Astrocyte (in vitro differentiated cells and primary cell): ENCODE results near the gene SPRED1. TPM values are rescaled to one million over a fixed set of nuclear protein-coding genes. Genes with fewer than 3 reads are reported as not detected.

Source experiments
- DNase-seq: peaks from one replicate; pipeline ENCODE4 v3.0.0-alpha.2; 2010; ENCODE audit warnings: low read depth
- FAIRE-seq: peaks from 2 replicates; lab custom pipeline; 2011; peaks lifted over from hg19 to GRCh38; lab: Jason Lieb, UNC
- H2AFZ ChIP-seq: 2 replicates; pipeline ENCODE4 v1.6.0; 2012; ENCODE audit warnings: low read depth, low read length, inconsistent platforms
- H3K27ac ChIP-seq: 2 replicates; pipeline ENCODE4 v1.5.1; 2011; ENCODE audit warnings: low read depth, low read length, inconsistent platforms
- H3K27me3 ChIP-seq: 2 replicates; pipeline ENCODE4 v1.6.0; 2011; ENCODE audit warnings: low read length, inconsistent platforms; ENCODE audit not compliant: insufficient read depth
- H3K36me3 ChIP-seq: 2 replicates; pipeline ENCODE4 v1.5.1; 2011; ENCODE audit warnings: low read length, inconsistent platforms; ENCODE audit not compliant: insufficient read depth
- H3K4me1 ChIP-seq: 2 replicates; pipeline ENCODE4 v1.5.1; 2011; ENCODE audit warnings: low read length, inconsistent platforms; ENCODE audit not compliant: insufficient read depth
- H3K4me2 ChIP-seq: 2 replicates; pipeline ENCODE4 v1.6.0; 2012; ENCODE audit warnings: low read length, inconsistent platforms
- H3K4me3 ChIP-seq: 2 replicates; pipeline ENCODE4 v1.5.1; 2011; ENCODE audit warnings: low read depth, mild to moderate bottlenecking, low read length, inconsistent platforms; ENCODE audit not compliant: insufficient read depth
- H3K79me2 ChIP-seq: 2 replicates; pipeline ENCODE4 v1.6.0; 2012; ENCODE audit warnings: mild to moderate bottlenecking, low read length, inconsistent platforms; ENCODE audit not compliant: insufficient read depth
- H3K9ac ChIP-seq: 2 replicates; pipeline ENCODE4 v1.6.0; 2012; ENCODE audit warnings: mild to moderate bottlenecking, low read length, inconsistent platforms
- H3K9me3 ChIP-seq: 2 replicates; pipeline ENCODE4 v1.5.1; 2012; ENCODE audit warnings: low read depth, mild to moderate bottlenecking, low read length, inconsistent platforms; ENCODE audit not compliant: insufficient read depth
- H4K20me1 ChIP-seq: 2 replicates; pipeline ENCODE4 v1.6.0; 2012; ENCODE audit warnings: low read length, inconsistent platforms; ENCODE audit not compliant: insufficient read depth
- H3K27ac Mint-ChIP-seq: one replicate; pipeline ENCODE4 v1.8.0; 2021; ENCODE audit warnings: mild to moderate bottlenecking, mixed read lengths; ENCODE audit not compliant: unreplicated experiment
- H3K27me3 Mint-ChIP-seq: one replicate; pipeline ENCODE4 v1.8.0; 2021; ENCODE audit warnings: low read depth, mixed read lengths; ENCODE audit not compliant: unreplicated experiment
- H3K36me3 Mint-ChIP-seq: one replicate; pipeline ENCODE4 v1.8.0; 2021; ENCODE audit warnings: low read depth, mixed read lengths; ENCODE audit not compliant: unreplicated experiment
- H3K4me1 Mint-ChIP-seq: one replicate; pipeline ENCODE4 v1.8.0; 2021; ENCODE audit warnings: low read depth, mixed read lengths; ENCODE audit not compliant: unreplicated experiment
- H3K4me3 Mint-ChIP-seq: one replicate; pipeline ENCODE4 v1.8.0; 2021; ENCODE audit warnings: mild to moderate bottlenecking, moderate library complexity, mixed read lengths; ENCODE audit not compliant: unreplicated experiment
- H3K9me3 Mint-ChIP-seq: one replicate; pipeline ENCODE4 v1.8.0; 2021; ENCODE audit warnings: mild to moderate bottlenecking, mixed read lengths; ENCODE audit not compliant: unreplicated experiment
- EZH2 ChIP-seq: IDR thresholded peaks from 2 replicates; pipeline ENCODE4 v1.6.1; 2012; ENCODE audit warnings: mild to moderate bottlenecking, low read length, inconsistent platforms; ENCODE audit not compliant: insufficient read depth
- total RNA-seq: library from RNA; stranded (reverse); gene quantifications from 2 replicates; pipeline ENCODE4 v1.2.1, GENCODE V29; 2021
- TF ChIP-seq, protein P1 (sequence below): IDR thresholded peaks from 2 replicates; pipeline ENCODE4 v1.5.1; 2011; ENCODE audit warnings: low read depth, mild to moderate bottlenecking, inconsistent platforms, low read length, moderate library complexity; ENCODE audit not compliant: insufficient read depth

SPRED1 gene
- total RNA-seq, 1 donor from 2014 or later: 31.7 TPM

DNA sequence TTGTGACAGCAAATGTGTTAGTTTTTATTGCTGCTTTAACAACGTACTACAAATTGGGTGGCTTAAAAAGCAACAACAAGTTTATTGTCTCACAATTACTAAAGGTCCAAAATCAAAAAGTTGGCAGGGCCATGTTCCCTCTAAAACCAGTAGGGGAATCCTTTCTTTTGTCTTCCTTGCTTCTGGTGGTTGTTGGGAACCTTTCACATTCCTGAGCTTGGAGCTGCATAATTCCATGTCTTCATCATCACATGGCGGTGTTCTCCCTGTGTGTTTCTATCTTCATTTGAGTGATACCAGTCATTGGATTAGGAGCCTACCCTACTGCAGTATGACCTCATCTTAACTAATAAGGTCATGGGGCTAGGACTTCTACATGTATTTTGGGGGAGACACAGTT lies 7.4 kb downstream of the SPRED1 start:
- Histone ChIP-seq H3K4me1 (peaks cover 20% of the 10 kb centered on the region), H3K9me3 (no peaks in the 10 kb centered on the region), H2AFZ (no peak overlapping the region), H3K4me3 (no peak overlapping the region), H3K9ac (no peak overlapping the region), H3K79me2 (peaks cover 100% of the 10 kb centered on the region), H3K27me3 (no peaks in the 10 kb centered on the region), H4K20me1 (peaks cover 88% of the 10 kb centered on the region), H3K4me2 (peak overlapping the region; percentile 14), H3K36me3 (no peaks in the 10 kb centered on the region), H3K27ac (no peak overlapping the region)
- peaks cover 1% of the 10 kb centered on the region for H3K36me3 Mint-ChIP-seq
- peak; percentile 60 for FAIRE-seq
- peaks cover 23% of the 10 kb centered on the region for H3K4me1 Mint-ChIP-seq
- no peaks in the 10 kb centered on the region for H3K9me3 Mint-ChIP-seq
- peak; percentile 61 for DNase-seq
- H3K4me3 Mint-ChIP-seq: no peak overlapping the region
- no peaks in the 10 kb centered on the region for H3K27me3 Mint-ChIP-seq
- H3K27ac Mint-ChIP-seq: no peak overlapping the region
- TF ChIP-seq, protein P1, sequence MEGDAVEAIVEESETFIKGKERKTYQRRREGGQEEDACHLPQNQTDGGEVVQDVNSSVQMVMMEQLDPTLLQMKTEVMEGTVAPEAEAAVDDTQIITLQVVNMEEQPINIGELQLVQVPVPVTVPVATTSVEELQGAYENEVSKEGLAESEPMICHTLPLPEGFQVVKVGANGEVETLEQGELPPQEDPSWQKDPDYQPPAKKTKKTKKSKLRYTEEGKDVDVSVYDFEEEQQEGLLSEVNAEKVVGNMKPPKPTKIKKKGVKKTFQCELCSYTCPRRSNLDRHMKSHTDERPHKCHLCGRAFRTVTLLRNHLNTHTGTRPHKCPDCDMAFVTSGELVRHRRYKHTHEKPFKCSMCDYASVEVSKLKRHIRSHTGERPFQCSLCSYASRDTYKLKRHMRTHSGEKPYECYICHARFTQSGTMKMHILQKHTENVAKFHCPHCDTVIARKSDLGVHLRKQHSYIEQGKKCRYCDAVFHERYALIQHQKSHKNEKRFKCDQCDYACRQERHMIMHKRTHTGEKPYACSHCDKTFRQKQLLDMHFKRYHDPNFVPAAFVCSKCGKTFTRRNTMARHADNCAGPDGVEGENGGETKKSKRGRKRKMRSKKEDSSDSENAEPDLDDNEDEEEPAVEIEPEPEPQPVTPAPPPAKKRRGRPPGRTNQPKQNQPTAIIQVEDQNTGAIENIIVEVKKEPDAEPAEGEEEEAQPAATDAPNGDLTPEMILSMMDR: peak; percentile 27
- no peak for TF ChIP-seq EZH2

DNA sequence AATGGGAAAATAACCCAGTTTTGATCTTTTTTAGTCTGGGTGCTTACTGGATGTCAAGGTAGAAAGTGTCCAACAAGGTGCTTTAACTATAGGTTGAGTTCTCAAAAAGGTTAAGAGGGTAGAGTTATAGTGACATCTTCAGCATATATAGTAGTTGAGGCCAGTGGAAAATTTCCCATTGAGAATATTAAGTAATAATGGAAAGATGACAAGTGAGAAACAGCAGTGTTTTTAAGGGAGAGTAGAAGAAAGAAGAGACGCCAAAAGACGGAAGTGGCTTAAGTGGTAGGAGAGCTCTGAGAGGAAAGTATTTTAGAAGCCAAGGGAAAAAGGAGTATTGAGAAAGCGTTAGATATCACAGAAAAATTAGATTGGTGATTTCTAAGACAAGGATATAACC lies 10.6 kb downstream of the SPRED1 start:
- no peak overlapping the region for H3K4me3 ChIP-seq
- H3K9me3 ChIP-seq: no peaks in the 10 kb centered on the region
- H3K9ac ChIP-seq: no peak overlapping the region
- Mint-ChIP-seq H3K27ac (no peak overlapping the region), H3K4me3 (no peak overlapping the region), H3K27me3 (no peaks in the 10 kb centered on the region), H3K9me3 (no peaks in the 10 kb centered on the region), H3K36me3 (peaks cover 1% of the 10 kb centered on the region), H3K4me1 (peaks cover 23% of the 10 kb centered on the region)
- H4K20me1 ChIP-seq: peaks cover 89% of the 10 kb centered on the region
- H3K4me2 ChIP-seq: no peak overlapping the region
- H3K36me3 ChIP-seq: peaks cover under 1% of the 10 kb centered on the region
- TF ChIP-seq EZH2: no peak
- TF ChIP-seq, protein P1: no peak
- no peak overlapping the region for H3K27ac ChIP-seq
- FAIRE-seq (no peak), DNase-seq (no peak)
- H3K4me1 ChIP-seq: peaks cover 18% of the 10 kb centered on the region
- no peaks in the 10 kb centered on the region for H3K27me3 ChIP-seq
- H2AFZ ChIP-seq: no peak overlapping the region
- H3K79me2 ChIP-seq: peaks cover 100% of the 10 kb centered on the region

DNA sequence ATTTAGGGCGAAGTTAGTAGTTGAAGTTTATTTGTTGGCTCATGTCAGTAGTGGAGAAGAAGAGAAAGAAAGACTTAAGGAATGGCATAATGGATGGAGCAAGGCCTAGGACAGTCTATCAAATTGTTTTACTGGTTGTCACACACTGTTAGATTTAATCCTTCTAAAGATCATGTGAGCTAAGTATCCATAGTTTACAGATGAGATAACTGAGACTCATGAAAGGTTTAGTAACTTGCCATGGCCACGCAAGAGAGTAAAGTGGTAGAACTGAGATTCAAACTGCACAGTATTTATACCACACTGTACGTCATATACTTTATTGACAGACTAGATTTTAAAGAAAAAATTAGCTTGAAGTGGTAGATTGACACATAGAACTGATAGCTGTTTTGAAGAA lies 11.4 kb downstream of the SPRED1 start:
- peaks cover 18% of the 10 kb centered on the region for H3K4me1 ChIP-seq
- no peak overlapping the region for H3K9ac ChIP-seq
- H3K9me3 ChIP-seq: no peaks in the 10 kb centered on the region
- peak; percentile 75 for DNase-seq
- H3K36me3 ChIP-seq: peaks cover 3% of the 10 kb centered on the region
- FAIRE-seq: peak; percentile 37
- no peak overlapping the region for H3K4me3 ChIP-seq
- no peak overlapping the region for H3K4me2 ChIP-seq
- TF ChIP-seq EZH2: no peak
- TF ChIP-seq, protein P1: no peak
- H3K27ac Mint-ChIP-seq: no peak overlapping the region
- peaks cover 100% of the 10 kb centered on the region for H3K79me2 ChIP-seq
- H3K27me3 Mint-ChIP-seq: no peaks in the 10 kb centered on the region
- H3K27ac ChIP-seq: no peak overlapping the region
- no peak overlapping the region for H2AFZ ChIP-seq
- H3K4me3 Mint-ChIP-seq: no peak overlapping the region
- H3K4me1 Mint-ChIP-seq: peaks cover 25% of the 10 kb centered on the region
- peaks cover 1% of the 10 kb centered on the region for H3K36me3 Mint-ChIP-seq
- H3K9me3 Mint-ChIP-seq: no peaks in the 10 kb centered on the region
- peaks cover 90% of the 10 kb centered on the region for H4K20me1 ChIP-seq
- H3K27me3 ChIP-seq: no peaks in the 10 kb centered on the region
